ENCODE measurements around the gene WNT7B. TPM values are rescaled to one million over a fixed set of nuclear protein-coding genes. Genes with fewer than 3 reads are reported as not detected.

Gene WNT7B
- total and polyA plus RNA-seq, 2 of the 8 experiments (the other 6 are each of a cell fraction or from before 2014, with no cell fraction given): 0.14 to 0.24 TPM

GRCh38 chr22:45872659-45873263 is 104.2 kb downstream of the WNT7B start (continued):
- TF ChIP-seq CTCF (IDR thresholded peaks at IDR 0.05; ENCODE audit: control extremely low read depth in 1 of 3, insufficient read depth in 1 of 3, low read depth in 1 of 3, low read length in 3 of 3): no peak
- no peak for TF ChIP-seq RNF2 (IDR thresholded peaks at IDR 0.05; ENCODE audit: borderline replicate concordance, low read depth, low read length, missing control alignments, poor library complexity, severe bottlenecking)
